HEK293T (cell line): ENCODE data around the gene CALHM3.

Experiments used
- CTCF ChIA-PET: fragments of 350-600 bp; formaldehyde crosslinking; extraction: SDS; loops from one replicate; lab custom pipeline; 2021; ENCODE audit warnings: antibody characterized with exemption, inconsistent platforms; lab: Yijun Ruan, JAX
- POLR2A ChIA-PET: fragments of 350-600 bp; formaldehyde crosslinking; extraction: SDS; loops from one replicate; lab custom pipeline; 2020; ENCODE audit warnings: antibody characterized with exemption, inconsistent platforms; lab: Yijun Ruan, JAX
- DNase-seq: peaks from one replicate; pipeline ENCODE4 v3.0.0; 2012; ENCODE audit warnings: mixed read lengths; ENCODE audit errors: extremely low spot score
- ARNT ChIP-seq: fragments of 450-650 bp; IDR thresholded peaks from 2 replicates; pipeline ENCODE4 v1.6.1; 2017; ENCODE audit warnings: mild to moderate bottlenecking
- BHLHE40 ChIP-seq: fragments of 450-650 bp; IDR thresholded peaks from 2 replicates; pipeline ENCODE4 v1.6.1; 2016; ENCODE audit warnings: mild to moderate bottlenecking, moderate library complexity, borderline replicate concordance
- CTBP1 ChIP-seq: fragments of 450-650 bp; IDR thresholded peaks from 2 replicates; pipeline ENCODE4 v1.6.1; 2016; ENCODE audit warnings: borderline replicate concordance
- ELF4 ChIP-seq: fragments of 450-650 bp; IDR thresholded peaks from 2 replicates; pipeline ENCODE4 v1.6.1; 2017; ENCODE audit warnings: antibody characterized with exemption
- FOXA1 ChIP-seq: fragments of 450-650 bp; IDR thresholded peaks from 2 replicates; pipeline ENCODE4 v1.6.1; 2016; ENCODE audit warnings: mild to moderate bottlenecking
- FOXK2 ChIP-seq: fragments of 450-650 bp; IDR thresholded peaks from 2 replicates; pipeline ENCODE4 v1.6.1; 2016; ENCODE audit warnings: mild to moderate bottlenecking
- FOXM1 ChIP-seq: fragments of 450-650 bp; IDR thresholded peaks from 2 replicates; pipeline ENCODE4 v1.6.1; 2017; ENCODE audit warnings: mild to moderate bottlenecking, borderline replicate concordance
- HDGF ChIP-seq: fragments of 450-650 bp; IDR thresholded peaks from 2 replicates; pipeline ENCODE4 v1.6.1; 2017; ENCODE audit warnings: antibody characterized with exemption, borderline replicate concordance
- L3MBTL2 ChIP-seq: fragments of 450-650 bp; conservative IDR thresholded peaks from 2 replicates; pipeline ENCODE4 v1.6.1; 2016; ENCODE audit warnings: mild to moderate bottlenecking
- LEF1 ChIP-seq: fragments of 450-650 bp; IDR thresholded peaks from 2 replicates; pipeline ENCODE4 v1.6.1; 2017; ENCODE audit warnings: mild to moderate bottlenecking, borderline replicate concordance
- NFRKB ChIP-seq: fragments of 450-650 bp; IDR thresholded peaks from 2 replicates; pipeline ENCODE4 v1.6.1; 2016; ENCODE audit warnings: mild to moderate bottlenecking, moderate library complexity
- PKNOX1 ChIP-seq: fragments of 450-650 bp; IDR thresholded peaks from 2 replicates; pipeline ENCODE4 v1.6.1; 2016
- SP1 ChIP-seq: fragments of 450-650 bp; IDR thresholded peaks from 2 replicates; pipeline ENCODE4 v1.6.1; 2017
- SUZ12 ChIP-seq: fragments of 450-650 bp; IDR thresholded peaks from 2 replicates; pipeline ENCODE4 v1.6.1; 2016; ENCODE audit warnings: mild to moderate bottlenecking
- TARDBP ChIP-seq: fragments of 450-650 bp; IDR thresholded peaks from 2 replicates; pipeline ENCODE4 v1.6.1; 2016
- ZNF384 ChIP-seq: fragments of 450-650 bp; IDR thresholded peaks from 2 replicates; pipeline ENCODE4 v1.6.1; 2016

CALHM3 gene

GRCh38 chr10:103512166-103512565, 33.1 kb upstream of the CALHM3 start:
- TF ChIP-seq BHLHE40 (no peak), ARNT (no peak), LEF1 (no peak), HDGF (no peak), PKNOX1 (no peak), ZNF384 (no peak), L3MBTL2 (no peak)
- CTCF ChIA-PET, result no interaction called here
- POLR2A ChIA-PET, result no interaction called here
- no peak for DNase-seq

GRCh38 chr10:103510791-103511752, 32.0 kb upstream of the CALHM3 start:
- ChIA-PET POLR2A (no interaction called here), CTCF (no interaction called here)

DNA sequence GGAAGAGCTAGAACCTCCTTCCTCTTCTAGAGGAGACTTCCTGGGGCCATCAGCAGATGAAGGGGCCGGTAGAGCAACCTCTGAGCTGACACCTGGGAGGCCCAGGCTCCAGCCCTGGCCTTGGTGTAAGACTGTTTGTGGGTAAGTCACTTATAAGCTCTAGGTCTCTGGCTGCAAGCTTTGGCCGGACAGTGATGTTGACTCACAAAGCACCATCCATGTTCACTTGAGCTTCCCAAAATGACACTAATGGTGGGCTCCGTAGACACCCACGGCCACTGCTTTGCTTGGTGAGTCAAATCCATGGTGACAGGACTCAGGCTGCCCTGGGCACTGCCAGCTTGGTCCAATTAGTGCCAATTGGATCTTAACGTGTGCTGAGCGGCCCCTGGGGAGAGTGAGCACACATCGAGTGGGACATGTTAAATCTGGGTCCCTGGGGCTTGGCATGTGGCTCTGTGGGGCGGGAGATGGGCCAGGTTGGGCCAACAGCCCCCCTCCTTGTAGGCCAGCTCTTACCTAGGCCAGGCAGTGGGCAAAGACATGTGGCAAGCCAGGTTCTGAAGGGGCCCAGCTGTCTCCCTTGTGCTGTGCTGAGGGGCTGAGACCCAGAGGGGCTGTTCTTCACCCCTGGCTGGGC, 31.1 kb upstream of the CALHM3 start:
- POLR2A ChIA-PET, result no interaction called here
- TF ChIP-seq PKNOX1 (no peak), FOXK2 (no peak), HDGF (no peak), CTBP1 (no peak), SUZ12 (no peak), FOXM1 (no peak)
- CTCF ChIA-PET, result no interaction called here
- peak; percentile 3 for DNase-seq

More at GRCh38 chr10:103510791-103511752, 32.0 kb upstream of the CALHM3 start:
- no peak for TF ChIP-seq SUZ12
- no peak for TF ChIP-seq TARDBP
- no peak for TF ChIP-seq FOXA1
- no peak for TF ChIP-seq ELF4
- TF ChIP-seq FOXM1, result no peak
- no peak for TF ChIP-seq HDGF
- TF ChIP-seq BHLHE40, result no peak
- no peak for TF ChIP-seq LEF1
- no peak for TF ChIP-seq SP1
- no peak for TF ChIP-seq PKNOX1
- no peak for TF ChIP-seq FOXK2
- no peak for TF ChIP-seq CTBP1
- no peak for TF ChIP-seq NFRKB
- no peak for TF ChIP-seq ZNF384
- TF ChIP-seq L3MBTL2, result no peak
- TF ChIP-seq ARNT, result no peak
- DNase-seq, result no peak

DNA sequence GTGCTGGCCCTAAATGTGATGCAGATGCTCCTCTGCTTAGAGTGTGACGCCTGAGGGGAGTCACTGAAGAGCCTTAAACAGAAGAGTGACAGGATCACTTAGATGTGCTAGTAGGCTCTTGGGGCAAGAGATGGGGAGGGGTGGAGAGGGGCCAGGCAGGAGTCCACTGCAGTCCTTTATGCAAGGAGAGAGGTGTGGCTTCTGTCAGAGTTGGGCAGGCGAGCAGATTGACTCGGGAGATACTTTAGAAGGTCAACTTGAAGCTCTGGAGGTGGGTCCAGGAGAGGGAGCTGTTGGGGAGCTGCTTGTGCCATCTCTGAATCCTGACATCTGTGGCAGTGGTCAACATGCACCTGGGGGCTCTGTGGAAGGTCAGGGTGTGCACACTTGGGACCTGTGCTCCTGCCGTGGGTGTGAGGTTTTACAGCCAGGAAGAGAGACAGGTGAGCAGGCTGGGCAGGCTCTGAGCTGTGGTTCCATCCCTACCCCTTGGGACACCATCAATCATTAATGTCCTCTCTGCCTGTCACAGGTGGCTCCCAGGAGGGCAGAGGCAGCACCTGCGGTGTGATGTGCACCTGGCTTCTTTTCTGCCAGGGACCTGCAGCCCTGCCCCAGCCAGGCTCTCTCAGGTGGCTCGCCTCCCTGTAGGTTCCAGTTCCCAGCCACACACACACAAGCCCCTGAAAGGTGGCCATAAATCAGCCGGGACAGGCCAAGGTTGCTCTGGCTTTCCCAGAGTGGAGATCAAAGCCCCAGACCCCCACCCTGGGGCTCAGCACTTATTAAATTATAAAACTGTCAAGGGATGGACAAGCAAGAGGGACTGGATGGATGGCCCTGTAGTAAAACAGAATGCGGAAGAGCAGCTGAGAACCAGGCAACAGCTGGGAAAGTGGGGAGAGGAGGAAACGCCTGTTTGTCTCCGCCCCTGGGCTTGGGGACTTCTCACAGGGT, 28.5 kb upstream of the CALHM3 start:
- POLR2A ChIA-PET, result no interaction called here
- peak; percentile 10 for DNase-seq

More for the DNA sequence above, 28.5 kb upstream of the CALHM3 start:
- CTCF ChIA-PET, result interaction anchor here (0.7 kb wide), 1 partner anchor 22 kb away, joined by 5 read pairs; no protein-coding TSS in a partner anchor
- TF ChIP-seq PKNOX1, result peak; percentile 80
- no peak for TF ChIP-seq CTBP1
